HG02678 (cell line): Measurements from ENCODE around the gene RAB13.

ENCODE experiments used
- ATAC-seq: cut with Tn5 transposase; IDR thresholded peaks from one replicate; pipeline ENCODE4 v1.9.1; 2021; ENCODE audit warnings: mild to moderate bottlenecking, moderate library complexity; ENCODE audit not compliant: unreplicated experiment

Gene RAB13

GRCh38 chr1:153934746-153935145 lies 51.4 kb downstream of the RAB13 start:
- ATAC-seq = no peak

GRCh38 chr1:153933955-153934354 lies 52.2 kb downstream of the RAB13 start:
- ATAC-seq = no peak

- no peak for ATAC-seq
Observed at GRCh38 chr1:153933430-153933829, 52.7 kb downstream of the RAB13 start.

GRCh38 chr1:153932156-153933131 lies 53.7 kb downstream of the RAB13 start:
- ATAC-seq = no peak
